CD14-positive monocyte (primary cell): Measurements from ENCODE around the gene AXIN1. TPM values are rescaled to one million over a fixed set of nuclear protein-coding genes. Genes with fewer than 3 reads are reported as not detected.

Experiments used
- DNase-seq, 3 donors: peaks; one replicate each; pipeline ENCODE4 v3.0.0-alpha.2; 2011 to 2022
- H2AFZ ChIP-seq: 2 replicates; pipeline ENCODE4 v1.6.0; 2012; ENCODE audit warnings: mild to moderate bottlenecking, low read depth, low read length, inconsistent platforms; ENCODE audit not compliant: insufficient read depth, poor library complexity, severe bottlenecking
- H3K27ac ChIP-seq, 2 donors: 1 replicate in 1 of 2; 2 replicates in 1 of 2; pipeline ENCODE4 v1.5.1; 2012 to 2013; ENCODE audit warnings: low read length in 2 of 2, control low read depth in 1 of 2, inconsistent platforms in 1 of 2, low read depth in 1 of 2, mild to moderate bottlenecking in 1 of 2
- H3K27me3 ChIP-seq, 2 donors: one replicate each; pipeline versions ENCODE4 v1.6.0 to v1.6.1; 2011 to 2013; ENCODE audit warnings: low read length in 2 of 2; ENCODE audit not compliant: control insufficient read depth in 2 of 2, insufficient read depth in 2 of 2
- H3K36me3 ChIP-seq, 2 donors: replicated peaks in 1 of 2; 1 replicate in 1 of 2; 2 replicates in 1 of 2; pipeline versions ENCODE4 v1.5.1 to v1.6.1; 2012 to 2013; ENCODE audit warnings: low read length in 2 of 2, control low read depth in 1 of 2, inconsistent platforms in 1 of 2, mild to moderate bottlenecking in 1 of 2; ENCODE audit not compliant: insufficient read depth in 2 of 2, control insufficient read depth in 1 of 2
- H3K4me1 ChIP-seq, 2 donors: 1 replicate in 1 of 2; 2 replicates in 1 of 2; pipeline versions ENCODE4 v1.5.1 to v1.6.1; 2012 to 2013; ENCODE audit warnings: low read length in 2 of 2, control low read depth in 1 of 2, inconsistent platforms in 1 of 2, mild to moderate bottlenecking in 1 of 2, moderate library complexity in 1 of 2; ENCODE audit not compliant: insufficient read depth in 2 of 2, control insufficient read depth in 1 of 2
- H3K4me2 ChIP-seq: replicated peaks from 2 replicates; pipeline ENCODE3; 2012; ENCODE audit warnings: low read length, moderate library complexity, mild to moderate bottlenecking; ENCODE audit not compliant: poor library complexity, severe bottlenecking; ENCODE audit errors: extremely low read depth
- H3K4me3 ChIP-seq, 3 experiments: fragments of 200-600 bp in 1 of 3; sonication (generic) in 1 of 3; replicated peaks in 1 of 3; 1 replicate in 2 of 3; 2 replicates in 1 of 3; pipeline ENCODE4 v1.5.1; 2011 to 2013; ENCODE audit warnings: low read length in 3 of 3, mild to moderate bottlenecking in 3 of 3, control low read depth in 2 of 3, low read depth in 2 of 3, inconsistent platforms in 1 of 3, moderate library complexity in 1 of 3
- H3K79me2 ChIP-seq: 2 replicates; pipeline ENCODE4 v1.6.0; 2012; ENCODE audit warnings: mild to moderate bottlenecking, control low read depth, inconsistent platforms, low read length, moderate library complexity; ENCODE audit not compliant: insufficient read depth
- H3K9ac ChIP-seq: 2 replicates; pipeline ENCODE4 v1.6.0; 2017; ENCODE audit warnings: low read length, mild to moderate bottlenecking; ENCODE audit not compliant: insufficient read depth, poor library complexity, severe bottlenecking
- H3K9me3 ChIP-seq, 2 donors: replicated peaks in 1 of 2; 1 replicate in 1 of 2; 2 replicates in 1 of 2; pipeline versions ENCODE4 v1.5.1 to v1.6.1; 2012 to 2013; ENCODE audit warnings: low read length in 2 of 2, control low read depth in 1 of 2; ENCODE audit not compliant: control insufficient read depth in 1 of 2, insufficient read depth in 1 of 2
- H4K20me1 ChIP-seq: 2 replicates; pipeline ENCODE4 v1.6.0; 2012; ENCODE audit warnings: mild to moderate bottlenecking, low read length, control low read depth, moderate library complexity; ENCODE audit not compliant: insufficient read depth
- H3K27ac Mint-ChIP-seq, 7 donors: one replicate each; pipeline ENCODE4 v1.8.0; 2020; ENCODE audit warnings: mild to moderate bottlenecking in 7 of 7, mixed read lengths in 7 of 7, moderate library complexity in 6 of 7, inconsistent platforms in 2 of 7
- H3K27me3 Mint-ChIP-seq, 3 donors: one replicate each; pipeline ENCODE4 v1.8.0; 2021 to 2022; ENCODE audit warnings: low read depth in 3 of 3, mild to moderate bottlenecking in 3 of 3, mixed read lengths in 3 of 3, moderate library complexity in 3 of 3, inconsistent platforms in 1 of 3
- H3K36me3 Mint-ChIP-seq, 2 donors: one replicate each; pipeline ENCODE4 v1.8.0; 2020; ENCODE audit warnings: mixed read lengths in 2 of 2, inconsistent platforms in 1 of 2, mild to moderate bottlenecking in 1 of 2
- H3K4me1 Mint-ChIP-seq: one replicate; pipeline ENCODE4 v1.8.0; 2020; ENCODE audit warnings: mild to moderate bottlenecking, mixed read lengths
- H3K4me3 Mint-ChIP-seq, 2 donors: one replicate each; pipeline ENCODE4 v1.8.0; 2020; ENCODE audit warnings: mild to moderate bottlenecking in 2 of 2, mixed read lengths in 2 of 2, moderate library complexity in 1 of 2
- H3K9me3 Mint-ChIP-seq, 7 donors: one replicate each; pipeline ENCODE4 v1.8.0; 2020 to 2022; ENCODE audit warnings: mixed read lengths in 7 of 7, mild to moderate bottlenecking in 6 of 7, moderate library complexity in 6 of 7, inconsistent platforms in 2 of 7
- CTCF ChIP-seq: fragments of 200-600 bp; IDR thresholded peaks from one replicate; pipeline ENCODE4 v1.8.0; 2022; ENCODE audit warnings: antibody characterized with exemption, mild to moderate bottlenecking
- WGBS: methylation state at CpG from one replicate; pipeline ENCODE4 v1.1.5; 2013; ENCODE audit warnings: missing lambda C conversion rate; ENCODE audit not compliant: insufficient coverage; 5-methylcytosine and 5-hydroxymethylcytosine counted together
- intact Hi-C, 2 donors: fragments of 100-400 bp; cut with micrococcal nuclease; formaldehyde crosslinking; loops; one replicate each; pipeline versions ENCODE4 v1.15.0 to v1.15.1; 2023
- polyA plus RNA-seq, 3 donors: library from polyadenylated mRNA; depleted of rRNA in 1 of 3; unstranded in 2 of 3; stranded (reverse) in 1 of 3; fragments of 300-500 nt in 2 of 3; fragments of >200 nt in 1 of 3; fragmentation: Illumina TruSeq in 2 of 3; gene quantifications; 1 replicate in 2 of 3; 2 replicates in 1 of 3; pipeline ENCODE4 v1.2.3, GENCODE V29; 2012 to 2021

Gene AXIN1
- polyA plus RNA-seq, 3 donors, result 0.30 to 20.9 (median 0.74) TPM

GRCh38 chr16:287981-288920, 64.3 kb downstream of the AXIN1 start:
- no peak overlapping the region for H3K4me2 ChIP-seq
- no peak for DNase-seq
- Mint-ChIP-seq H3K27me3 (no peaks in the 10 kb centered on the region), H3K4me3 (no peak overlapping the region), H3K4me1 (no peaks in the 10 kb centered on the region), H3K27ac (peak overlapping the region in 1 of 7 donors; percentile 17), H3K36me3 (peaks cover 43 to 65% of the 10 kb centered on the region in 2 donors), H3K9me3 (peaks cover 0 to 22% (median 8%) of the 10 kb centered on the region in 7 donors)
- H3K4me1 ChIP-seq, result no peaks in the 10 kb centered on the region
- no peaks in the 10 kb centered on the region for H3K79me2 ChIP-seq
- intact Hi-C loops, result loop anchor here in 1 of 2 donors (5.0 kb wide), 1 partner anchor 86 kb away; no protein-coding TSS in a partner anchor
- no peak overlapping the region for H3K4me3 ChIP-seq
- no peaks in the 10 kb centered on the region for H3K27me3 ChIP-seq
- H3K36me3 ChIP-seq, result peaks cover 65 to 70% of the 10 kb centered on the region in 2 donors
- no peak overlapping the region for H3K27ac ChIP-seq
- H3K9ac ChIP-seq, result no peak overlapping the region
- no peaks in the 10 kb centered on the region for H4K20me1 ChIP-seq
- WGBS, result over 99% methylated on average over 23 of the region's 33 CpGs
- no peak overlapping the region for H2AFZ ChIP-seq
- peaks cover 12 to 14% of the 10 kb centered on the region in 2 donors for H3K9me3 ChIP-seq
- no peak for TF ChIP-seq CTCF

GRCh38 chr16:287298-287811, 65.2 kb downstream of the AXIN1 start:
- H3K36me3 ChIP-seq, result peaks cover 56 to 61% of the 10 kb centered on the region in 2 donors
- no peaks in the 10 kb centered on the region for H3K27me3 ChIP-seq
- H3K27me3 Mint-ChIP-seq, result peaks cover 0 to 6% (median 3%) of the 10 kb centered on the region in 3 donors
- WGBS, result 97% methylated on average over 15 of the region's 16 CpGs
- H3K9ac ChIP-seq, result no peak overlapping the region
- DNase-seq, result no peak
- intact Hi-C loops, result loop anchor here in 1 of 2 donors (5.0 kb wide), 1 partner anchor 85 kb away; no protein-coding TSS in a partner anchor
- H3K36me3 Mint-ChIP-seq, result peaks cover 37 to 56% of the 10 kb centered on the region in 2 donors
- H4K20me1 ChIP-seq, result no peaks in the 10 kb centered on the region
- H3K4me2 ChIP-seq, result no peak overlapping the region
- H3K4me3 ChIP-seq, result no peak overlapping the region
- TF ChIP-seq CTCF, result no peak
- no peak overlapping the region for H3K4me3 Mint-ChIP-seq
- H3K4me1 Mint-ChIP-seq, result no peaks in the 10 kb centered on the region
- H3K4me1 ChIP-seq, result no peaks in the 10 kb centered on the region
- no peak overlapping the region for H3K27ac ChIP-seq
- H3K27ac Mint-ChIP-seq, result no peak overlapping the region
- H2AFZ ChIP-seq, result no peak overlapping the region
- peaks cover 12 to 14% of the 10 kb centered on the region in 2 donors for H3K9me3 ChIP-seq
- peaks cover 0 to 22% (median 8%) of the 10 kb centered on the region in 7 donors for H3K9me3 Mint-ChIP-seq
- H3K79me2 ChIP-seq, result no peaks in the 10 kb centered on the region
